Thymus (tissue), 11 donors: ENCODE results near the gene LRRC28. TPM values are rescaled to one million over a fixed set of nuclear protein-coding genes. Genes with fewer than 3 reads are reported as not detected.

Source experiments
- DNase-seq, 9 donors: peaks; one replicate each; pipeline ENCODE4 v3.0.0-alpha.2; 2013; ENCODE audit warnings: low spot score in 9 of 9, low read depth in 6 of 9, missing footprints in 1 of 9
- H3K27ac ChIP-seq, 2 donors: one replicate each; pipeline ENCODE4 v1.5.1; 2013; ENCODE audit warnings: control low read depth in 1 of 2, low read depth in 1 of 2, low read length in 1 of 2, mild to moderate bottlenecking in 1 of 2, moderate library complexity in 1 of 2
- H3K27me3 ChIP-seq, 2 donors: one replicate each; pipeline ENCODE4 v1.5.1; 2013; ENCODE audit warnings: low read length in 1 of 2; ENCODE audit not compliant: control insufficient read depth in 2 of 2, insufficient read depth in 1 of 2
- H3K36me3 ChIP-seq, 2 donors: one replicate each; pipeline ENCODE4 v1.5.1; 2013; ENCODE audit warnings: low read length in 1 of 2, mild to moderate bottlenecking in 1 of 2, moderate library complexity in 1 of 2; ENCODE audit not compliant: control insufficient read depth in 2 of 2, insufficient read depth in 2 of 2
- H3K4me1 ChIP-seq, 2 donors: one replicate each; pipeline ENCODE4 v1.5.1; 2013; ENCODE audit warnings: low read length in 2 of 2; ENCODE audit not compliant: control insufficient read depth in 2 of 2, insufficient read depth in 2 of 2
- H3K4me3 ChIP-seq, 2 donors: one replicate each; pipeline ENCODE4 v1.5.1; 2013; ENCODE audit warnings: low read length in 2 of 2, control low read depth in 1 of 2, mild to moderate bottlenecking in 1 of 2
- H3K9me3 ChIP-seq, 2 donors: one replicate each; pipeline ENCODE4 v1.5.1; 2013; ENCODE audit warnings: low read length in 1 of 2, mild to moderate bottlenecking in 1 of 2; ENCODE audit not compliant: control insufficient read depth in 2 of 2, insufficient read depth in 1 of 2
- WGBS: extraction: QIAGEN DNeasy Blood & Tissue Kit; methylation state at CpG from one replicate; pipeline ENCODE4 v1.1.7; 2013; 5-methylcytosine and 5-hydroxymethylcytosine counted together
- polyA plus RNA-seq: library from polyadenylated mRNA; stranded (reverse); fragments of 200-250 nt; gene quantifications from one replicate; pipeline ENCODE4 v1.2.3, GENCODE V29; 2013
- total RNA-seq: library from RNA; stranded (reverse); fragments of 120-200 nt; gene quantifications from one replicate; pipeline ENCODE4 v1.2.4, GENCODE V29; 2013
- donor health status: healthy.

The LRRC28 gene
- total and polyA plus RNA-seq, 2 donors, result 11.0 to 23.5 TPM

DNA sequence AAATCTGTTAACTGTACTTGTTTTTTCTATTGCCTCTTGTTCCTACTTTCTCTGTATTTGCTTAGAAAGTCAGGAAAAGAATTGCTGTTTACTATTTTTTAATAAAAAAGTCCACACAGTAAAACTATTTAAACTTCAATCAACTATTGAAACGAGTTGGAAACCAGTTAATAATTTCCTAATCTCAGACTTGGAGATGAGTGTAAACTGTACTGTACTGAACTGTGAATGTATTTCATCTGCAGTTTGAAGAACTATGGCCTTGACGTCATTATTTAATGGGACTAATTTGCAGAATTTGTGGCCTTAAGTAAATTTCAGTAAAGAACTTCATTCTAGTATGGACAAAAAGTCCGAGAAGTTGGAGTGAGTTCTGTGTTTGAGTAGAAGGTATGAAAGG is 89.1 kb downstream of the LRRC28 start:
- no peak overlapping the region for H3K27ac ChIP-seq
- 97% methylated on average over 3 of the region's 3 CpGs for WGBS
- H3K36me3 ChIP-seq, result peaks cover 9 to 12% of the 10 kb centered on the region in 2 donors
- peaks cover 0 to 2% of the 10 kb centered on the region in 2 donors for H3K4me1 ChIP-seq
- no peak overlapping the region for H3K4me3 ChIP-seq
- no peak for DNase-seq
- H3K9me3 ChIP-seq, result no peaks in the 10 kb centered on the region
- no peaks in the 10 kb centered on the region for H3K27me3 ChIP-seq

DNA sequence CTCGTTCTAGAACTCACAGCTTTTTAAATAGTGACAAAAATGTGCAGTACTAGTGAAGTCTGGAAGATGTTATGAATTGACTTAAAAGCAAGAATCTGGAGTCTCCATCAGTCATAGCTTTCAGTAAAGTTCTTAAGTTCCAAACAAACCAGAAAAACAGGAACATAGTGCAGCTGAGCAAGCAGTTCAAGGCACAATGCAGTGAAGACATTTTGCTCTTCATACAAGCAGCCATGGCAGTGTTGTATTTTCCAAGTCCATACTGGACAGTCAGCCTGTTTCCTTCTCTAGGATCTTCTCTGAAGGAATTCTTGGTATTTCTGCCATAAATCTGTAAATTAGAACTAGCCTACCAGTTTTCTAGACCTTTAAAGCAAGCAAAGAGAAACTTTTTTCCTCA is 90.5 kb downstream of the LRRC28 start:
- no peaks in the 10 kb centered on the region for H3K9me3 ChIP-seq
- H3K27me3 ChIP-seq, result no peaks in the 10 kb centered on the region
- 96% methylated on average over 1 of the region's 1 CpG for WGBS
- DNase-seq, result no peak
- H3K4me3 ChIP-seq, result no peak overlapping the region
- no peak overlapping the region for H3K27ac ChIP-seq
- peaks cover under 1 to 5% of the 10 kb centered on the region in 2 donors for H3K36me3 ChIP-seq
- peaks cover 0 to 2% of the 10 kb centered on the region in 2 donors for H3K4me1 ChIP-seq

DNA sequence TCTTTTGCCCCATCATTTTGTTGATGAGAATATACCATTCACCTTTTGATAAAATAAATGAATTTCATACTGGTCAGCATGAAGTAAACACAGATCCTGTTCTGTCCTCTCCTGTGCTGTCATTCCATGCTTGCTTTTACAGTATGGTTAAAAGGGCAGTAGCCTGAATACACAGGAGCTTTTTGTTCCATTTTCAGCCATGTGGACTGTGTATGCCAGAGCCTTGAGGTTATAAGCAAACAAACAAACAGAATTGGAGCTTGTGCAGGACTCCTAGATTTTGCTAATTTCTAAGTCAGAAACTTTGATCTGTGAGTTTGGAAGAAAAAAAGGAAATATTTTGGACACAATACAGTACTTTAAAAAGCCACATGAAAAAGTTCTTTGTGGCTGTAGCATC is 91.9 kb downstream of the LRRC28 start:
- Histone ChIP-seq H3K36me3 (no peaks in the 10 kb centered on the region), H3K9me3 (no peaks in the 10 kb centered on the region), H3K4me3 (no peak overlapping the region), H3K4me1 (no peaks in the 10 kb centered on the region), H3K27me3 (no peaks in the 10 kb centered on the region), H3K27ac (no peak overlapping the region)
- no peak for DNase-seq

DNA sequence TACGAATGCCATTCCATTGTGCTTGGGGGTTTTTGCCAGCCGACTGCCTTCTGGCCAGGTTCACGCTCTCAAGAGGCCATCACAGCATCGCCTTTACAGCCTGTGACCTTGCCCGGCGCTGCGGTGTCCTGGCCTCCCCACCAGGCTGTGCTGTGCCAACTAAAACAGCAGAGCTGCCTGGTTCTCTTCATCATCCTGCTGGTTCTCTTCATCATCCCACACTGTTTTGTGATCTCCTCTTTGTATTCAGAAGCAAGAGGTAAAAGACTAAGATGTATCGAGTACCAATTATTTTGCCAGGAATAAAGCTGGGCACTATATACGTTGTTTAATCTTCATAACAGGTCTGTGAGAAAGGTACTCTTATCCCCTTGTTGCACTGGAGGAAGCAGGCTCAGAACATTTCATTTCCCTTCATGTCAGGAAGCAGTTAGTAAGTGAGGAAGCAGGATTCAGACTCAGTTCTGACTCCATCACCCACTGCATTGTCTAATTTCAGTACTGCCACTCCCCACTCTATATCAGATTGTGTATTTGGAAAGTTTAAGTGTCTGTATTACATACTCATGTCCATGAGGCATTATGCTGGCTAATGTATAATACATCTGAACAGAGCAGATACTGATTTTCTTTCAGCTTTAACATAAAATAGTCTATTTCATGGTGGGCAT is 92.7 kb downstream of the LRRC28 start:
- 98% methylated on average over 9 of the region's 9 CpGs for WGBS
- H3K4me3 ChIP-seq, result no peak overlapping the region
- peak overlapping the region in 1 of 2 donors; percentile 13 for H3K27ac ChIP-seq
- H3K36me3 ChIP-seq, result no peaks in the 10 kb centered on the region
- H3K27me3 ChIP-seq, result no peaks in the 10 kb centered on the region
- H3K4me1 ChIP-seq, result no peaks in the 10 kb centered on the region
- DNase-seq, result peak in 4 of 9 donors; percentile 13 to 44 (median 20)
- no peaks in the 10 kb centered on the region for H3K9me3 ChIP-seq

DNA sequence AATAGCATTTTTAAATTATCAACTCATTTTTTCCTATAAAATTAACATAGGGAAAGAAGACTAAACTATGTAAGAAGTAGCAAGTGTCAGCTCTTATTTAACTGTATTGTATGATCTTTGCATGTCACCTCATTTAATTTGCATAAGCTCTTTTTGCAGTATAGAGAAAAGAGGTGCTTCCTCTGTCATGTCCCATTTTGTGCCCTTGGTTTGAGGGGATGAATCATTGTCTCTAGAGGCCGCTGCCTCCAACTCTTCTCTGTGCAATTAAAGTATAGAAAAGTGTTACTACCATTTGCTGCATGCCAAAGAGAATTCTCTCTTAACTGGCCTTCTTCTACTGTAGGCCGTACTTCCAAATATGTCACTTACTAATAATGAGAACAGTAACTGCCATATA is 93.4 kb downstream of the LRRC28 start:
- 98% methylated on average over 2 of the region's 2 CpGs for WGBS
- no peaks in the 10 kb centered on the region for H3K36me3 ChIP-seq
- H3K27me3 ChIP-seq, result no peaks in the 10 kb centered on the region
- no peak overlapping the region for H3K4me3 ChIP-seq
- no peak overlapping the region for H3K27ac ChIP-seq
- no peaks in the 10 kb centered on the region for H3K9me3 ChIP-seq
- H3K4me1 ChIP-seq, result no peaks in the 10 kb centered on the region
- no peak for DNase-seq

DNA sequence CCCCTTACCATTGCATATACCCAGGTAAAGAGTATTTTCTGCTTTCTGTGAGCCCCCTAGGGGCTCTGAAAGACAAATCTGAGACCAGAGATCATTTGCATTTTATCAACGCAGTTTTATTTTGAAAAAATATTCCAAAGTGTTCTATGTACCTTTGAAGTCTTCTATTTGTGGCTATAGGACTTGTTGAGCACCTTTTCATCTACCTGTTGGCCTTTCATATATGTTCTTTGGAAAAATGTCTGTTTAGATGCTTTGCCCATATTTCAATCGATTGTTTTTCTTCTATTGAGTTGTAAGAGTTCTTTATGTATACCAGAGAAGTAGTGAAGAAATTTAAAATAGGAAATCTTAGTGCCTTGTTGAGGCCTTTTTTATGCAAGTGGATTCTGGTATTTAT is 94.0 kb downstream of the LRRC28 start:
- no peaks in the 10 kb centered on the region for H3K27me3 ChIP-seq
- no peak overlapping the region for H3K27ac ChIP-seq
- no peaks in the 10 kb centered on the region for H3K9me3 ChIP-seq
- WGBS, result 98% methylated on average over 2 of the region's 2 CpGs
- H3K4me3 ChIP-seq, result no peak overlapping the region
- DNase-seq, result no peak
- H3K36me3 ChIP-seq, result no peaks in the 10 kb centered on the region
- H3K4me1 ChIP-seq, result no peaks in the 10 kb centered on the region

DNA sequence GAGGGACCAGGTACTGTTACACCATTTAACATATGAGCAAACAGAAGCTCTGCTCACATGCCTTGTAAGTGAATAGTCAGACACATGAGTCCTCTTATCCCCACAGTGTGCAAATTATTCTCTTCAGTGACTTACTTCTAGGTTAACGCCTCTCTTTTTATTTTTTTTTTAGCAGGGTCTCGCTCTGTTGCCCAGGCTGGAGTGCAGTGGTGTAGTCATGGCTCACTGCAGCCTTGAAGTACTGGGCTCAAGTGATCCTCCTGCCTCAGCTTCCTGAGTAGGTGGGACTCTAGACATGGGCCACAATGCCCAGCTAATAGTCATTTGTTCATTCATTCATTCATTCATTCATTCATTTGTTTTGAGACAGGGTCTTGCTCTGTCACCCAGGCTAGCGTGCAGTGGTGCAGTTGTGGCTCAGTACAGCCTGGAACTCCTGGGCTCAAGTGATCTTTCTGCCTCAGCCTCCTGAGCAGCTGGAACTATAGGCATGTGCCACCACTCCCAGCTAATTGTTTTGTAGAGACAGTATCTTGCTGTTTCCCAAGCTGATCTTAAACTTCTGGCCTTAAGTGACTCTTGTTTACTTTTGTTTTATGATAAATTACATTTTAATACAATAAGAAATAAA is 94.7 kb downstream of the LRRC28 start:
- Histone ChIP-seq H3K9me3 (no peaks in the 10 kb centered on the region), H3K27ac (no peak overlapping the region), H3K27me3 (no peaks in the 10 kb centered on the region), H3K36me3 (no peaks in the 10 kb centered on the region), H3K4me3 (no peak overlapping the region), H3K4me1 (no peaks in the 10 kb centered on the region)
- WGBS, result 97% methylated on average over 3 of the region's 3 CpGs
- no peak for DNase-seq

DNA sequence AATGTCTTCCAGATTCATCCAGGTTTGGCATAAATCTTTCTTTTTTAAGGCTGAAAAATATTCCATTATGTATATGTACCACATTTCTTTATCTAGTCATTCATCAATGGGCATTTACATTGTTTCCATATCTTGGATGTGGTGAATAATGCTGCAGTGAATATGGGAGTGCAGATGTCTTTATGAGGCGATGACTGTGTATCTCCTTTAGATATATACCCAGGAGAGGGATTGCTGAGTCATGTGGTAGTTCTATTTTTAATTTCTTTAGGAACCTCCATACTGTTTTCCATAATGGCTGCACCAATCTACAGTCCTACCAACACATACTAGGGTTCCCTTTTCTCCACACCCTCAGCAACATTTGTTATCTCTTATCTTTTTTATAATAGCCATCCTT is 96.3 kb downstream of the LRRC28 start:
- 100% methylated on average over 1 of the region's 1 CpG for WGBS
- Histone ChIP-seq H3K9me3 (no peaks in the 10 kb centered on the region), H3K36me3 (no peaks in the 10 kb centered on the region), H3K4me3 (no peak overlapping the region), H3K27ac (no peak overlapping the region), H3K4me1 (no peaks in the 10 kb centered on the region), H3K27me3 (no peaks in the 10 kb centered on the region)
- DNase-seq, result no peak

DNA sequence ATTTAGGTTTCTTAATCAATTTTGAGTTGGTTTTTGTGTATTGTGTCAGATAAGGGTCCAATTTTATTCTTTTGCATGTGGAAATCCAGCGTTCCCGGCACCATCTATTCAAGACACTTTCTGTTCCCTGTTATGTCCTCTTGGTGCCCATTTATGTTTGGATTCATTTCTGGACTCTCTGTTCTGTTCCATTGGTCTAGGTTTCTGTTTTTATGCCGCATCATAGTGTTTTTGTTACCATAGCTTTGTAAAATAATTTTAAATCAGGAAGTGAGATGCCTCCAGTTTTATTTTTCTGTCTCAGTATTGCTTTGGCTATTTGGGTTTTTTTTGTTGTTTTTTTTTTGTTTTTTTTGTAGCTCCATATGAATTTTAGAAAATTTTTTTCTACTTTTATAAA is 97.1 kb downstream of the LRRC28 start:
- WGBS, result 98% methylated on average over 3 of the region's 3 CpGs
- H3K36me3 ChIP-seq, result peaks cover under 1 to 4% of the 10 kb centered on the region in 2 donors
- no peaks in the 10 kb centered on the region for H3K27me3 ChIP-seq
- no peaks in the 10 kb centered on the region for H3K9me3 ChIP-seq
- H3K27ac ChIP-seq, result no peak overlapping the region
- H3K4me3 ChIP-seq, result no peak overlapping the region
- H3K4me1 ChIP-seq, result no peaks in the 10 kb centered on the region
- DNase-seq, result no peak
